Measurements from ENCODE around the gene RYR2.

RYR2 gene

DNA sequence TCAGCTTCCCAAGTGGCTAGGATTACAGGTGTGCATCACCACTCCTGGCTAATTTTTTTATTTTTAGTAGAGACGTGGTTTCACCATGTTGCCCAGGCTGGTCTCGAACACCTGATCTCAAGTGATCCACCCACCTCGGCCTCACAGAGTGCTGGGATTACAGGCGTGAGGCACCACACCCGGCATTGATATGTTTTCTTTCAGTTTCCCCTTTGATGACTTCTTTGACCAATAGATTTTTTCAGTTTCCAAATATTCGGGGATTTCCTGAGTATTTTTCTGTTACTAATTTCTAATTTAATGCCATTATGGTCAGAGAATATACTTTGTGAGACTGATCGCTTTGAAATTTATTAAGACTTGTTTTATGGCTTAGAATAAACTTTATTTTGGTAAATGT lies 406.1 kb downstream of the RYR2 start:
- no peaks in the 10 kb centered on the region for H3K36me3 ChIP-seq (ENCODE audit: control insufficient read depth in 1 of 2, insufficient read depth in 2 of 2, low read length in 2 of 2)
- H3K4me3 ChIP-seq (ENCODE audit: low read depth, low read length): no peak overlapping the region
- no peak overlapping the region for H3K27ac ChIP-seq (ENCODE audit: low read depth, low read length)
- H3K9ac ChIP-seq (ENCODE audit: low read length): no peak overlapping the region
- no peak overlapping the region for H3K14ac ChIP-seq (ENCODE audit: low read length)
- H2AK5ac ChIP-seq (ENCODE audit: low read length): no peak overlapping the region
- WGBS (ENCODE audit: extremely low coverage, insufficient coverage, insufficient read length): no CpG with 5 or more reads among the region's 7 CpGs
- H3K18ac ChIP-seq (ENCODE audit: low read length): no peak overlapping the region
- no peaks in the 10 kb centered on the region for H3K4me1 ChIP-seq (ENCODE audit: control insufficient read depth in 1 of 2, insufficient read depth in 2 of 2, low read length in 2 of 2)
- H3K79me2 ChIP-seq (ENCODE audit: control insufficient read depth, insufficient read depth, low read length, poor library complexity): no peaks in the 10 kb centered on the region
- H4K91ac ChIP-seq (ENCODE audit: low read depth, low read length): no peak overlapping the region
- no peak overlapping the region for H4K12ac ChIP-seq (ENCODE audit: low read depth, low read length)
- no peak overlapping the region for H3K23ac ChIP-seq (ENCODE audit: low read length)
- no peaks in the 10 kb centered on the region for H3K9me3 ChIP-seq (ENCODE audit: insufficient read depth, low read depth, low read length)
- H2AFZ ChIP-seq (ENCODE audit: insufficient read depth, low read length, poor library complexity): no peak overlapping the region
- H2BK12ac ChIP-seq (ENCODE audit: low read length): no peak overlapping the region
- no peaks in the 10 kb centered on the region for H3K79me1 ChIP-seq (ENCODE audit: low read length)
- DNase-seq: no peak
- H2BK120ac ChIP-seq (ENCODE audit: insufficient read depth, low read length, poor library complexity): no peak overlapping the region
- H3K4ac ChIP-seq (ENCODE audit: low read depth, low read length): no peak overlapping the region
- H4K8ac ChIP-seq (ENCODE audit: low read depth, low read length): no peak overlapping the region
- H2BK5ac ChIP-seq (ENCODE audit: low read depth, low read length, poor library complexity): no peak overlapping the region
- no peak overlapping the region for H3K4me2 ChIP-seq (ENCODE audit: low read length)
- H3K27me3 ChIP-seq (ENCODE audit: insufficient read depth, low read length): no peaks in the 10 kb centered on the region

DNA sequence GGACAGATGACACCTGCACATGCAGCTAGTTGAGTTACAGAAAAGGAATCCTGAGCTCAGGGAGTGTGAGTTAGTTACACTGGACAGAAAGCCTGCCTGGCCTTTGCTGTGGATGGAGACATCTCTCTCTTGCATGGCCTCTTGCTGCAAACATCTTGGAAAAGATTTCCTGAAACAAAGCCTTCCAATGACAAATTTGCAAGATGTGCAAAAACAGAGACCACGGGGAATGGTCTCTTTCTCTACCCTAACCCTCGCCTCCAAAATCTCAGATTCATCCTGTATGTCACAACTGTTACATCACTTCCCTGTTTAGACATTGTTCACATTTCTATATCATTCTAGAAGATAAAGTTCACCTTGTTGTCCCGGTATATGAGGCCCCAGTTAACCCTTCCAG lies 415.6 kb downstream of the RYR2 start:
- H3K4me1 ChIP-seq (ENCODE audit: control insufficient read depth in 1 of 2, insufficient read depth in 2 of 2, low read length in 2 of 2): no peaks in the 10 kb centered on the region

GRCh38 chr1:237467320-237467719 lies 425.3 kb downstream of the RYR2 start:
- no CpG with 5 or more reads among the region's 3 CpGs for whole genome bisulfite sequencing (ENCODE audit: extremely low coverage, insufficient coverage, insufficient read length)
- Histone ChIP-seq H3K4me3 (ENCODE audit: low read depth, low read length) (no peak overlapping the region), H3K9me3 (ENCODE audit: insufficient read depth, low read depth, low read length) (no peaks in the 10 kb centered on the region), H3K4me1 (ENCODE audit: control insufficient read depth in 1 of 2, insufficient read depth in 2 of 2, low read length in 2 of 2) (no peaks in the 10 kb centered on the region), H3K4ac (ENCODE audit: low read depth, low read length) (no peak overlapping the region), H4K91ac (ENCODE audit: low read depth, low read length) (no peak overlapping the region), H3K9ac (ENCODE audit: low read length) (no peak overlapping the region), H3K4me2 (ENCODE audit: low read length) (no peak overlapping the region), H3K79me2 (ENCODE audit: control insufficient read depth, insufficient read depth, low read length, poor library complexity) (no peaks in the 10 kb centered on the region), H2AK5ac (ENCODE audit: low read length) (no peak overlapping the region), H2AFZ (ENCODE audit: insufficient read depth, low read length, poor library complexity) (no peak overlapping the region), H2BK5ac (ENCODE audit: low read depth, low read length, poor library complexity) (no peak overlapping the region), H3K36me3 (ENCODE audit: control insufficient read depth in 1 of 2, insufficient read depth in 2 of 2, low read length in 2 of 2) (no peaks in the 10 kb centered on the region), H4K8ac (ENCODE audit: low read depth, low read length) (no peak overlapping the region), H2BK120ac (ENCODE audit: insufficient read depth, low read length, poor library complexity) (no peak overlapping the region), H3K27me3 (ENCODE audit: insufficient read depth, low read length) (no peaks in the 10 kb centered on the region), H3K18ac (ENCODE audit: low read length) (no peak overlapping the region), H2BK12ac (ENCODE audit: low read length) (no peak overlapping the region), H3K79me1 (ENCODE audit: low read length) (no peaks in the 10 kb centered on the region), H3K27ac (ENCODE audit: low read depth, low read length) (no peak overlapping the region), H3K23ac (ENCODE audit: low read length) (no peak overlapping the region), H3K14ac (ENCODE audit: low read length) (no peak overlapping the region), H4K12ac (ENCODE audit: low read depth, low read length) (no peak overlapping the region)
- DNase-seq: no peak

More for the DNA sequence above, 415.6 kb downstream of the RYR2 start:
- Histone ChIP-seq H2AK5ac (ENCODE audit: low read length) (no peak overlapping the region), H2AFZ (ENCODE audit: insufficient read depth, low read length, poor library complexity) (no peak overlapping the region), H3K79me1 (ENCODE audit: low read length) (no peaks in the 10 kb centered on the region), H3K14ac (ENCODE audit: low read length) (no peak overlapping the region), H3K4me2 (ENCODE audit: low read length) (no peak overlapping the region), H4K91ac (ENCODE audit: low read depth, low read length) (no peak overlapping the region), H2BK12ac (ENCODE audit: low read length) (no peak overlapping the region), H3K4ac (ENCODE audit: low read depth, low read length) (no peak overlapping the region), H3K9ac (ENCODE audit: low read length) (no peak overlapping the region), H3K27me3 (ENCODE audit: insufficient read depth, low read length) (no peaks in the 10 kb centered on the region), H3K4me3 (ENCODE audit: low read depth, low read length) (no peak overlapping the region), H3K79me2 (ENCODE audit: control insufficient read depth, insufficient read depth, low read length, poor library complexity) (no peaks in the 10 kb centered on the region), H3K9me3 (ENCODE audit: insufficient read depth, low read depth, low read length) (no peaks in the 10 kb centered on the region), H3K23ac (ENCODE audit: low read length) (no peak overlapping the region), H4K12ac (ENCODE audit: low read depth, low read length) (no peak overlapping the region), H4K8ac (ENCODE audit: low read depth, low read length) (no peak overlapping the region), H2BK120ac (ENCODE audit: insufficient read depth, low read length, poor library complexity) (no peak overlapping the region), H2BK5ac (ENCODE audit: low read depth, low read length, poor library complexity) (no peak overlapping the region), H3K18ac (ENCODE audit: low read length) (no peak overlapping the region), H3K36me3 (ENCODE audit: control insufficient read depth in 1 of 2, insufficient read depth in 2 of 2, low read length in 2 of 2) (peaks cover 0 to 3% of the 10 kb centered on the region in 2 experiments), H3K27ac (ENCODE audit: low read depth, low read length) (no peak overlapping the region)
- no CpG with 5 or more reads among the region's 3 CpGs for WGBS (ENCODE audit: extremely low coverage, insufficient coverage, insufficient read length)
- no peak for DNase-seq

GRCh38 chr1:237470712-237471338 lies 428.8 kb downstream of the RYR2 start:
- Histone ChIP-seq H4K8ac (ENCODE audit: low read depth, low read length) (no peak overlapping the region), H3K9ac (ENCODE audit: low read length) (no peak overlapping the region), H3K36me3 (ENCODE audit: control insufficient read depth in 1 of 2, insufficient read depth in 2 of 2, low read length in 2 of 2) (peaks cover 0 to 3% of the 10 kb centered on the region in 2 experiments), H2BK12ac (ENCODE audit: low read length) (no peak overlapping the region), H2AFZ (ENCODE audit: insufficient read depth, low read length, poor library complexity) (no peak overlapping the region), H4K91ac (ENCODE audit: low read depth, low read length) (no peak overlapping the region), H3K9me3 (ENCODE audit: insufficient read depth, low read depth, low read length) (no peaks in the 10 kb centered on the region), H2BK120ac (ENCODE audit: insufficient read depth, low read length, poor library complexity) (no peak overlapping the region), H3K18ac (ENCODE audit: low read length) (no peak overlapping the region), H3K14ac (ENCODE audit: low read length) (no peak overlapping the region), H3K4ac (ENCODE audit: low read depth, low read length) (no peak overlapping the region), H4K12ac (ENCODE audit: low read depth, low read length) (no peak overlapping the region), H3K79me2 (ENCODE audit: control insufficient read depth, insufficient read depth, low read length, poor library complexity) (no peaks in the 10 kb centered on the region), H3K4me1 (ENCODE audit: control insufficient read depth in 1 of 2, insufficient read depth in 2 of 2, low read length in 2 of 2) (no peaks in the 10 kb centered on the region), H3K4me3 (ENCODE audit: low read depth, low read length) (no peak overlapping the region), H2BK5ac (ENCODE audit: low read depth, low read length, poor library complexity) (no peak overlapping the region), H3K79me1 (ENCODE audit: low read length) (no peaks in the 10 kb centered on the region), H3K27me3 (ENCODE audit: insufficient read depth, low read length) (no peaks in the 10 kb centered on the region), H3K4me2 (ENCODE audit: low read length) (no peak overlapping the region), H3K27ac (ENCODE audit: low read depth, low read length) (no peak overlapping the region), H3K23ac (ENCODE audit: low read length) (no peak overlapping the region), H2AK5ac (ENCODE audit: low read length) (no peak overlapping the region)
- WGBS (ENCODE audit: extremely low coverage, insufficient coverage, insufficient read length): no CpG with 5 or more reads among the region's 7 CpGs
- no peak for DNase-seq
